ENCODE results near the gene PCLO. TPM values are rescaled to one million over a fixed set of nuclear protein-coding genes. Genes with fewer than 3 reads are reported as not detected.

Gene PCLO
- total and polyA plus RNA-seq, 2 of the 8 experiments (the other 6 are each of a cell fraction or from before 2014, with no cell fraction given): 1.5 to 3.2 TPM

- Histone ChIP-seq H2AK5ac (ENCODE audit: low read depth, low read length) (no peak overlapping the region), H3K27me3 (replicated peaks in 1 of 4; ENCODE audit: control insufficient read depth in 3 of 4, extremely low read depth in 1 of 4, insufficient read depth in 3 of 4, low read length in 3 of 4) (no peaks in the 10 kb centered on the region), H3K56ac (replicated peaks; ENCODE audit: insufficient read length, low read depth, low read length) (no peak overlapping the region), H2BK120ac (replicated peaks; ENCODE audit: low read depth, low read length) (no peak overlapping the region), H3K14ac (ENCODE audit: insufficient read length) (no peak overlapping the region), H2BK15ac (ENCODE audit: low read length) (no peak overlapping the region), H4K5ac (ENCODE audit: insufficient read length, low read depth, low read length) (no peak overlapping the region), H2BK20ac (ENCODE audit: low read length) (no peak overlapping the region), H3K4me3 (ENCODE audit: extremely low read depth in 1 of 4, insufficient read depth in 2 of 4, low read depth in 3 of 4, low read length in 4 of 4) (no peak overlapping the region), H4K8ac (ENCODE audit: extremely low read depth, insufficient read depth, low read length) (no peak overlapping the region), H2BK5ac (ENCODE audit: low read depth, low read length) (no peak overlapping the region), H3K9me3 (ENCODE audit: insufficient read depth in 2 of 2, low read depth in 1 of 2, low read length in 1 of 2) (no peaks in the 10 kb centered on the region), H3K27ac (ENCODE audit: low read depth, low read length) (no peak overlapping the region), H3K23ac (ENCODE audit: insufficient read length) (no peak overlapping the region), H3K9ac (replicated peaks in 1 of 4; ENCODE audit: extremely low read depth in 1 of 4, low read depth in 3 of 4, low read length in 3 of 4) (no peak overlapping the region), H3K36me3 (ENCODE audit: control insufficient read depth in 2 of 4, insufficient read depth in 4 of 4, low read length in 3 of 4) (no peaks in the 10 kb centered on the region), H3K23me2 (ENCODE audit: low read depth, low read length) (no peaks in the 10 kb centered on the region), H2BK12ac (ENCODE audit: low read depth, low read length) (no peak overlapping the region), H2AFZ (ENCODE audit: low read length) (no peak overlapping the region), H3K79me1 (ENCODE audit: low read depth, low read length) (no peaks in the 10 kb centered on the region), H3K4me1 (replicated peaks in 1 of 4; ENCODE audit: control insufficient read depth in 3 of 4, insufficient read depth in 4 of 4, low read length in 3 of 4) (no peaks in the 10 kb centered on the region), H4K91ac (replicated peaks; ENCODE audit: insufficient read length, low read length) (no peak overlapping the region), H3K79me2 (ENCODE audit: control insufficient read depth in 1 of 2, insufficient read depth in 2 of 2, low read length in 2 of 2) (no peaks in the 10 kb centered on the region), H3K18ac (ENCODE audit: extremely low read depth, low read length) (no peak overlapping the region), H4K20me1 (replicated peaks in 1 of 2; ENCODE audit: control insufficient read depth in 1 of 2, insufficient read depth in 2 of 2, low read length in 2 of 2) (no peaks in the 10 kb centered on the region), H3K4ac (replicated peaks; ENCODE audit: insufficient read length, low read depth, low read length) (no peak overlapping the region), H3K4me2 (ENCODE audit: insufficient read depth in 1 of 2, low read depth in 2 of 2, low read length in 2 of 2) (no peak overlapping the region)
- DNase-seq (ENCODE audit: low read depth in 1 of 2, low spot score in 2 of 2) (no peak), FAIRE-seq (peak; percentile 84)
- 73% methylated on average over 8 of the region's 8 CpGs; no CpG with 5 or more reads in 1 of the 2 experiments for WGBS, 2 experiments (ENCODE audit: extremely low coverage in 1 of 2, insufficient coverage in 1 of 2, insufficient read length in 1 of 2, insufficient replicate concordance in 2 of 2, low coverage in 1 of 2, low lambda C conversion rate in 2 of 2, missing lambda C conversion rate in 1 of 2)
- CTCF ChIA-PET (ENCODE audit: partially characterized antibody): interaction anchor here (0.5 to 3.1 kb wide), 35 partner anchors 9 to 1251 kb away, joined by 3 to 11 read pairs (median 4); no protein-coding TSS in a partner anchor
- POLR2A ChIA-PET (ENCODE audit: partially characterized antibody): no interaction called here
- TF ChIP-seq ASH2L (IDR thresholded peaks at IDR 0.05; ENCODE audit: low read length) (no peak), CTCF (IDR thresholded peaks at IDR 0.05; ENCODE audit: control extremely low read depth in 1 of 3, insufficient read depth in 1 of 3, low read depth in 1 of 3, low read length in 3 of 3) (peak in 2 of 3 experiments; percentile 56 to 61; a peak in 3 of 4 replicates), RBBP5 (IDR thresholded peaks at IDR 0.05; ENCODE audit: borderline replicate concordance, low read depth, low read length) (no peak), NRF1 (IDR thresholded peaks at IDR 0.05; ENCODE audit: low read depth, low read length) (no peak), KDM5A (IDR thresholded peaks at IDR 0.05; ENCODE audit: low read length) (no peak), RAD21 (IDR thresholded peaks at IDR 0.05 in 1 of 2, conservative IDR thresholded peaks at IDR 0.05 in 1 of 2; ENCODE audit: low read depth in 2 of 2, low read length in 2 of 2) (peak; percentile 86 to 87)
Measured at GRCh38 chr7:82729172-82730030, 433.3 kb downstream of the PCLO start.
